Thyroid gland (tissue), 4 donors: ENCODE data around the gene ARID4B. TPM values are rescaled to one million over a fixed set of nuclear protein-coding genes. Genes with fewer than 3 reads are reported as not detected.

Source experiments
- DNase-seq, 2 donors: peaks; one replicate each; pipeline ENCODE4 v3.0.0-alpha.2; 2019
- H3K27ac ChIP-seq, 3 donors: fragments of 200-600 bp; sonication (generic); 1 replicate in 2 of 3; 2 replicates in 1 of 3; pipeline ENCODE4 v1.5.1; 2016 to 2019; ENCODE audit warnings: mild to moderate bottlenecking in 1 of 3, moderate library complexity in 1 of 3
- H3K27me3 ChIP-seq: fragments of 200-600 bp; sonication (generic); one replicate; pipeline ENCODE4 v1.5.1; 2019
- H3K36me3 ChIP-seq, 2 donors: fragments of 200-600 bp; sonication (generic); one replicate each; pipeline ENCODE4 v1.5.1; 2016 to 2019
- H3K4me1 ChIP-seq, 2 donors: fragments of 200-600 bp; sonication (generic); one replicate each; pipeline ENCODE4 v1.5.1; 2017 to 2019
- H3K4me3 ChIP-seq, 3 donors: fragments of 200-600 bp; sonication (generic); replicated peaks in 1 of 3; 1 replicate in 2 of 3; 2 replicates in 1 of 3; pipeline ENCODE4 v1.5.1; 2016; ENCODE audit warnings: mild to moderate bottlenecking in 1 of 3
- H3K9me3 ChIP-seq: fragments of 200-600 bp; sonication (generic); one replicate; pipeline ENCODE4 v1.5.1; 2017
- POLR2A ChIP-seq, 2 donors: fragments of 450-650 bp; IDR thresholded peaks; one replicate each; pipeline ENCODE4 v1.6.1; 2017; ENCODE audit warnings: antibody characterized with exemption in 2 of 2, mild to moderate bottlenecking in 2 of 2, moderate library complexity in 1 of 2
- WGBS, 2 donors: methylation state at CpG; one replicate each; pipeline ENCODE4 v1.1.5; 2017; 5-methylcytosine and 5-hydroxymethylcytosine counted together
- intact Hi-C: fragments of 100-400 bp; cut with DNase I; formaldehyde crosslinking; loops from one replicate; pipeline ENCODE4 v1.15.1; 2023
- total RNA-seq, 4 donors: library from RNA; depleted of rRNA; stranded (reverse); fragments of >200 nt; gene quantifications; one replicate each; pipeline ENCODE4 v1.2.3, GENCODE V29; 2016
- TF ChIP-seq, protein P1 (sequence below), 6 experiments: fragments of 200-600 bp in 3 of 6; fragments of 450-650 bp in 3 of 6; sonication (generic) in 3 of 6; IDR thresholded peaks; one replicate each; pipeline ENCODE4 v1.5.1; 2016 to 2019; ENCODE audit warnings: antibody characterized with exemption in 6 of 6, mild to moderate bottlenecking in 2 of 6, inconsistent platforms in 1 of 6, moderate library complexity in 1 of 6

ARID4B gene
- total RNA-seq, 4 donors from 2014 or later = 49.0 to 65.4 (median 52.5) TPM

- no peak overlapping the region for H3K27ac ChIP-seq
- H3K4me3 ChIP-seq = no peak overlapping the region
- H3K36me3 ChIP-seq = peaks cover 0 to 3% of the 10 kb centered on the region in 2 donors
- no peak for DNase-seq
- H3K9me3 ChIP-seq = no peaks in the 10 kb centered on the region
- H3K4me1 ChIP-seq = no peaks in the 10 kb centered on the region
- 93% methylated on average over 9 of the region's 9 CpGs for WGBS, 2 donors
- intact Hi-C loops = no loop called here
- TF ChIP-seq POLR2A (IDR thresholded peaks at IDR 0.05) = no peak
- TF ChIP-seq, protein P1, sequence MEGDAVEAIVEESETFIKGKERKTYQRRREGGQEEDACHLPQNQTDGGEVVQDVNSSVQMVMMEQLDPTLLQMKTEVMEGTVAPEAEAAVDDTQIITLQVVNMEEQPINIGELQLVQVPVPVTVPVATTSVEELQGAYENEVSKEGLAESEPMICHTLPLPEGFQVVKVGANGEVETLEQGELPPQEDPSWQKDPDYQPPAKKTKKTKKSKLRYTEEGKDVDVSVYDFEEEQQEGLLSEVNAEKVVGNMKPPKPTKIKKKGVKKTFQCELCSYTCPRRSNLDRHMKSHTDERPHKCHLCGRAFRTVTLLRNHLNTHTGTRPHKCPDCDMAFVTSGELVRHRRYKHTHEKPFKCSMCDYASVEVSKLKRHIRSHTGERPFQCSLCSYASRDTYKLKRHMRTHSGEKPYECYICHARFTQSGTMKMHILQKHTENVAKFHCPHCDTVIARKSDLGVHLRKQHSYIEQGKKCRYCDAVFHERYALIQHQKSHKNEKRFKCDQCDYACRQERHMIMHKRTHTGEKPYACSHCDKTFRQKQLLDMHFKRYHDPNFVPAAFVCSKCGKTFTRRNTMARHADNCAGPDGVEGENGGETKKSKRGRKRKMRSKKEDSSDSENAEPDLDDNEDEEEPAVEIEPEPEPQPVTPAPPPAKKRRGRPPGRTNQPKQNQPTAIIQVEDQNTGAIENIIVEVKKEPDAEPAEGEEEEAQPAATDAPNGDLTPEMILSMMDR (IDR thresholded peaks at IDR 0.05) = no peak
- no peaks in the 10 kb centered on the region for H3K27me3 ChIP-seq
Measured at GRCh38 chr1:235244974-235245592, 82.9 kb downstream of the ARID4B start.

- intact Hi-C loops = no loop called here
- TF ChIP-seq, protein P1 (IDR thresholded peaks at IDR 0.05) = no peak
- TF ChIP-seq POLR2A (IDR thresholded peaks at IDR 0.05) = no peak
Measured at GRCh38 chr1:235240960-235241359, 87.0 kb downstream of the ARID4B start.

GRCh38 chr1:235239851-235240250, 88.1 kb downstream of the ARID4B start:
- H3K4me1 ChIP-seq = no peaks in the 10 kb centered on the region
- TF ChIP-seq POLR2A (IDR thresholded peaks at IDR 0.05) = no peak
- TF ChIP-seq, protein P1 (IDR thresholded peaks at IDR 0.05) = no peak
- no peaks in the 10 kb centered on the region for H3K27me3 ChIP-seq
- no peak overlapping the region for H3K4me3 ChIP-seq
- H3K9me3 ChIP-seq = no peaks in the 10 kb centered on the region
- H3K36me3 ChIP-seq = peaks cover 11 to 17% of the 10 kb centered on the region in 2 donors
- WGBS, 2 donors = 80 to 81% methylated on average over 2 of the region's 2 CpGs
- intact Hi-C loops = no loop called here
- no peak for DNase-seq
- H3K27ac ChIP-seq = no peak overlapping the region

More at GRCh38 chr1:235240960-235241359, 87.0 kb downstream of the ARID4B start:
- no peak for DNase-seq
- H3K36me3 ChIP-seq = peaks cover 11 to 17% of the 10 kb centered on the region in 2 donors
- no peak overlapping the region for H3K4me3 ChIP-seq
- no peak overlapping the region for H3K27ac ChIP-seq
- H3K4me1 ChIP-seq = no peaks in the 10 kb centered on the region
- H3K27me3 ChIP-seq = no peaks in the 10 kb centered on the region
- no peaks in the 10 kb centered on the region for H3K9me3 ChIP-seq

GRCh38 chr1:235238558-235238957, 89.4 kb downstream of the ARID4B start:
- TF ChIP-seq, protein P1 (IDR thresholded peaks at IDR 0.05) = no peak
- no peak for TF ChIP-seq POLR2A (IDR thresholded peaks at IDR 0.05)
- intact Hi-C loops = no loop called here
- DNase-seq = no peak
- no peak overlapping the region for H3K4me3 ChIP-seq
- H3K9me3 ChIP-seq = no peaks in the 10 kb centered on the region
- H3K27me3 ChIP-seq = no peaks in the 10 kb centered on the region
- WGBS, 2 donors = 94 to 98% methylated on average over 4 of the region's 4 CpGs
- H3K4me1 ChIP-seq = no peaks in the 10 kb centered on the region
- peaks cover 11 to 17% of the 10 kb centered on the region in 2 donors for H3K36me3 ChIP-seq
- no peak overlapping the region for H3K27ac ChIP-seq

- no peak for DNase-seq
- intact Hi-C loops = no loop called here
- Histone ChIP-seq H3K9me3 (no peaks in the 10 kb centered on the region), H3K4me1 (no peaks in the 10 kb centered on the region), H3K27ac (no peak overlapping the region), H3K4me3 (no peak overlapping the region), H3K27me3 (no peaks in the 10 kb centered on the region), H3K36me3 (peaks cover 11 to 17% of the 10 kb centered on the region in 2 donors)
- 96 to 98% methylated on average over 5 of the region's 5 CpGs for WGBS, 2 donors
- no peak for TF ChIP-seq POLR2A (IDR thresholded peaks at IDR 0.05)
- TF ChIP-seq, protein P1 (IDR thresholded peaks at IDR 0.05) = no peak
Measured at GRCh38 chr1:235236128-235236527, 91.9 kb downstream of the ARID4B start.
